Pancreas (tissue), 10 donors: ENCODE results near the gene MYO10. TPM values are rescaled to one million over a fixed set of nuclear protein-coding genes. Genes with fewer than 3 reads are reported as not detected.

Experiments used
- ATAC-seq, 4 donors: fragments of 200-7000 bp; cut with Tn5 transposase; one replicate each; pipeline versions ENCODE4 v1.8.0 to v1.9.1; 2020; ENCODE audit warnings: mild to moderate bottlenecking in 4 of 4, moderate library complexity in 4 of 4
- DNase-seq, 6 donors: peaks; one replicate each; pipeline ENCODE4 v3.0.0-alpha.2; 2020
- FAIRE-seq: peaks from 2 replicates; lab custom pipeline; 2012; peaks lifted over from hg19 to GRCh38; lab: Jason Lieb, UNC
- H3K27ac ChIP-seq, 4 donors: fragments of 200-600 bp; sonication (generic); 1 replicate in 3 of 4; 2 replicates in 1 of 4; pipeline versions ENCODE4 v1.5.0 to v1.8.0; 2020
- H3K27me3 ChIP-seq, 4 donors: fragments of 200-600 bp; one replicate each; pipeline ENCODE4 v1.8.0; 2021
- H3K36me3 ChIP-seq, 3 donors: fragments of 200-600 bp; sonication (generic) in 1 of 3; one replicate each; pipeline versions ENCODE4 v1.5.0 to v1.8.0; 2020 to 2021
- H3K4me1 ChIP-seq, 3 donors: fragments of 200-600 bp; one replicate each; pipeline ENCODE4 v1.8.0; 2021
- H3K4me3 ChIP-seq, 4 donors: fragments of 200-600 bp; sonication (generic) in 2 of 4; one replicate each; pipeline versions ENCODE4 v1.5.0 to v1.8.0; 2020 to 2021
- H3K9me3 ChIP-seq, 4 donors: fragments of 200-600 bp; one replicate each; pipeline ENCODE4 v1.8.0; 2021
- WGBS, 2 donors: extraction: QIAGEN DNeasy Blood & Tissue Kit; methylation state at CpG; one replicate each; pipeline ENCODE4 v1.1.7; 2013; 5-methylcytosine and 5-hydroxymethylcytosine counted together
- intact Hi-C, 3 donors: fragments of 100-400 bp; cut with DNase I; formaldehyde crosslinking; loops; one replicate each; pipeline versions ENCODE4 v1.11.1 to v1.14.2; 2022
- polyA plus RNA-seq, 2 donors: library from polyadenylated mRNA; stranded (reverse); fragments of 200-250 nt; gene quantifications; one replicate each; pipeline ENCODE4 v1.2.3, GENCODE V29; 2013
- total RNA-seq, 6 donors: library from RNA; stranded (reverse); fragmentation: NEBNext Ultra II Directional in 4 of 6; extraction: Animal tissue kit (Norgen Biotek cat#: 25700) in 4 of 6; gene quantifications; one replicate each; pipeline versions ENCODE4 v1.2.1 to v1.2.4, GENCODE V29; 2021 to 2023
- TF ChIP-seq, protein P1 (sequence below), 4 donors: fragments of 200-600 bp; sonication (generic) in 3 of 4; IDR thresholded peaks; one replicate each; pipeline versions ENCODE4 v1.5.0 to v1.8.0; 2021; ENCODE audit warnings: antibody characterized with exemption in 4 of 4
- donor health status: healthy with polysubstance abuse.
- donor health status: DM: no; HTN: no; CAD: no; lungs with moderate emphysema.
- donor health status: DM: no; HTN: no; CAD: no.
- donor health status: control.
- donor health status: control.
- donor health status: Bipolar disorder and iron deficiency.
- donor health status: DM: yes; HTN: yes; CAD: no.
- donor health status: DM: no; HTN: no; CAD: no.
- donor health status: DM: no; HTN: no; CAD: no.
- donor health status: DM: yes; HTN: yes; CAD: no.

Gene MYO10
- total and polyA plus RNA-seq, 8 donors: 11.5 to 47.3 (median 34.8) TPM

DNA sequence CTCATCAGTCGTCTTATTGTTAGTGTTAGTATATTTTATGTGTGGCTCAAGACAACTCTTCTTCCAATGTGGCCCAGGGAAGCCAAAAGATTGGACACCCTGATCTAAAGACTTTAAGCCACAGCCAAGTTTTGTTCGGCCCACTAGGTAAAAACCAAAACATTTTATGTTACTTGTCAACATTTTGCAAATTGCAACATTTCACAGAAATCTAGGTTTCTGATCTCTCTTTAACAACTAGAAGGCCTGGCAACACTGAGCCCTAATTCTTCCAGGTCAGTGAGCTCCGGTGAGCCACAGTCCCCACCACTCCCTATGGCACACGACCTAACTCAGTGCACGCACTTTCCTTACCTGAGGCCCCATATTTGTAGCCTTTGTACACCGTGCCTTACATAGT lies 24.0 kb downstream of the MYO10 start:
- DNase-seq (no peak), FAIRE-seq (no peak), ATAC-seq (no peak)
- no peaks in the 10 kb centered on the region for H3K36me3 ChIP-seq
- no peaks in the 10 kb centered on the region for H3K27me3 ChIP-seq
- no peaks in the 10 kb centered on the region for H3K9me3 ChIP-seq
- TF ChIP-seq, protein P1, sequence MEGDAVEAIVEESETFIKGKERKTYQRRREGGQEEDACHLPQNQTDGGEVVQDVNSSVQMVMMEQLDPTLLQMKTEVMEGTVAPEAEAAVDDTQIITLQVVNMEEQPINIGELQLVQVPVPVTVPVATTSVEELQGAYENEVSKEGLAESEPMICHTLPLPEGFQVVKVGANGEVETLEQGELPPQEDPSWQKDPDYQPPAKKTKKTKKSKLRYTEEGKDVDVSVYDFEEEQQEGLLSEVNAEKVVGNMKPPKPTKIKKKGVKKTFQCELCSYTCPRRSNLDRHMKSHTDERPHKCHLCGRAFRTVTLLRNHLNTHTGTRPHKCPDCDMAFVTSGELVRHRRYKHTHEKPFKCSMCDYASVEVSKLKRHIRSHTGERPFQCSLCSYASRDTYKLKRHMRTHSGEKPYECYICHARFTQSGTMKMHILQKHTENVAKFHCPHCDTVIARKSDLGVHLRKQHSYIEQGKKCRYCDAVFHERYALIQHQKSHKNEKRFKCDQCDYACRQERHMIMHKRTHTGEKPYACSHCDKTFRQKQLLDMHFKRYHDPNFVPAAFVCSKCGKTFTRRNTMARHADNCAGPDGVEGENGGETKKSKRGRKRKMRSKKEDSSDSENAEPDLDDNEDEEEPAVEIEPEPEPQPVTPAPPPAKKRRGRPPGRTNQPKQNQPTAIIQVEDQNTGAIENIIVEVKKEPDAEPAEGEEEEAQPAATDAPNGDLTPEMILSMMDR (IDR thresholded peaks at IDR 0.05): no peak
- H3K4me3 ChIP-seq: no peak overlapping the region
- intact Hi-C loops: no loop called here
- WGBS, 2 donors: 84 to 87% methylated on average over 6 of the region's 6 CpGs
- H3K4me1 ChIP-seq: peaks cover 20 to 29% (median 22%) of the 10 kb centered on the region in 3 donors
- no peak overlapping the region for H3K27ac ChIP-seq

GRCh38 chr5:16909464-16909863 lies 26.6 kb downstream of the MYO10 start:
- DNase-seq: no peak
- Histone ChIP-seq H3K4me3 (no peak overlapping the region), H3K4me1 (peaks cover 15 to 31% (median 28%) of the 10 kb centered on the region in 3 donors), H3K27me3 (no peaks in the 10 kb centered on the region), H3K36me3 (no peaks in the 10 kb centered on the region), H3K27ac (no peak overlapping the region), H3K9me3 (no peaks in the 10 kb centered on the region)
- TF ChIP-seq, protein P1 (IDR thresholded peaks at IDR 0.05): no peak
- 72 to 79% methylated on average over 7 of the region's 7 CpGs for WGBS, 2 donors
- intact Hi-C loops: no loop called here
- FAIRE-seq: no peak
- no peak for ATAC-seq

DNA sequence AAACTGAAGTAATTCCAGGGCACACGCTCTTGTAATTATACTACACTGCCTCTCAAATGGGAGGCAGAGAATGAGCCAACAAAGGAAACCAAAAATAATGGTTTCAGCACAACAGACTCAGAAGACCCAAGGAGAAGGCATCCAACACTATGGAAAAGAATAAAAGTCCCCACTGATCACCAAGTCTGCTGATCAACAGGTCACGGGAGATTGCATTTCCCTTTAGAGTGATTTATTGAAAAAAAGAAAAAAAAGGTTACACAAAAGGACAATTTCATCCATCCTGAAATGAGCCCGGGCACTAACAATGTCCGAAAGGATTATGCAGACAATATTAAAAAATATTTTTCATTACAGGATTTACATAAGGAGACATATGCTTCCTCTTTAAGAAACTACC lies 28.8 kb downstream of the MYO10 start:
- no peak overlapping the region for H3K27ac ChIP-seq
- FAIRE-seq: no peak
- intact Hi-C loops: no loop called here
- DNase-seq: no peak
- no peak for ATAC-seq
- H3K4me3 ChIP-seq: no peak overlapping the region
- TF ChIP-seq, protein P1 (IDR thresholded peaks at IDR 0.05): no peak
- peaks cover 19 to 29% (median 22%) of the 10 kb centered on the region in 3 donors for H3K4me1 ChIP-seq
- no peaks in the 10 kb centered on the region for H3K9me3 ChIP-seq
- no peaks in the 10 kb centered on the region for H3K27me3 ChIP-seq
- no peaks in the 10 kb centered on the region for H3K36me3 ChIP-seq
- 72 to 81% methylated on average over 4 of the region's 4 CpGs for WGBS, 2 donors

- ATAC-seq: no peak
Observed at GRCh38 chr5:16906255-16906654, 29.8 kb downstream of the MYO10 start.

More at GRCh38 chr5:16906255-16906654, 29.8 kb downstream of the MYO10 start:
- Histone ChIP-seq H3K9me3 (no peaks in the 10 kb centered on the region), H3K27me3 (no peaks in the 10 kb centered on the region), H3K4me1 (peaks cover 25 to 28% (median 27%) of the 10 kb centered on the region in 3 donors), H3K36me3 (no peaks in the 10 kb centered on the region), H3K27ac (no peak overlapping the region), H3K4me3 (no peak overlapping the region)
- DNase-seq (no peak), FAIRE-seq (no peak)
- 88 to 89% methylated on average over 4 of the region's 4 CpGs for WGBS, 2 donors
- intact Hi-C loops: no loop called here
- TF ChIP-seq, protein P1 (IDR thresholded peaks at IDR 0.05): no peak
